NT2/D1 (cell line): ENCODE measurements around the gene MDGA2.

ENCODE experiments used
- SUZ12 ChIP-seq: IDR thresholded peaks from 2 replicates; pipeline ENCODE4 v1.6.1; 2011; ENCODE audit not compliant: insufficient read length, insufficient read depth; ENCODE audit errors: extremely low read depth
- YY1 ChIP-seq: IDR thresholded peaks from 2 replicates; pipeline ENCODE4 v1.6.1; 2011; ENCODE audit not compliant: insufficient read length, insufficient read depth
- ZNF274 ChIP-seq: IDR thresholded peaks from 2 replicates; pipeline ENCODE4 v1.6.1; 2011; ENCODE audit warnings: mild to moderate bottlenecking, low read depth, low read length

GRCh38 chr14:47353186-47353585 is 322.2 kb downstream of the MDGA2 start:
- TF ChIP-seq ZNF274, result no peak
- TF ChIP-seq SUZ12, result no peak
- TF ChIP-seq YY1, result no peak
